Suprapubic skin (tissue), 4 donors: Measurements from ENCODE around the gene MYLK3.

Experiments used
- CTCF ChIP-seq, 2 donors: fragments of 200-600 bp in 1 of 2; fragments of 450-650 bp in 1 of 2; sonication (generic) in 1 of 2; IDR thresholded peaks; one replicate each; pipeline ENCODE4 v1.5.1; 2016 to 2019; ENCODE audit warnings: antibody characterized with exemption in 2 of 2, mild to moderate bottlenecking in 1 of 2, moderate library complexity in 1 of 2
- EP300 ChIP-seq: sonication (generic); formaldehyde crosslinking; IDR thresholded peaks from one replicate; pipeline ENCODE4 v1.6.1; 2017; ENCODE audit warnings: antibody characterized with exemption
- POLR2A ChIP-seq, 2 donors: fragments of 450-650 bp; IDR thresholded peaks; one replicate each; pipeline ENCODE4 v1.6.1; 2017; ENCODE audit warnings: antibody characterized with exemption in 2 of 2, mild to moderate bottlenecking in 2 of 2, moderate library complexity in 2 of 2
- POLR2AphosphoS5 ChIP-seq, 3 donors: sonication (generic); formaldehyde crosslinking; IDR thresholded peaks; one replicate each; pipeline ENCODE4 v1.6.1; 2017; ENCODE audit warnings: antibody characterized with exemption in 3 of 3

- TF ChIP-seq CTCF (IDR thresholded peaks at IDR 0.05) (no peak), POLR2A (IDR thresholded peaks at IDR 0.05) (no peak), POLR2AphosphoS5 (IDR thresholded peaks at IDR 0.05) (no peak), EP300 (no peak)
These were observed 33.1 kb downstream of the MYLK3 start for GRCh38 chr16:46714797-46715591.
